Middle frontal gyrus (tissue), 1 donor: ENCODE results near the gene ZNF71.
A peak's percentile ranks its signal among the peaks of the same experiment; 100 is the strongest.

Experiments
- DNase-seq: peaks from one replicate; pipeline ENCODE4 v3.0.0-alpha.2; 2015; ENCODE audit warnings: low spot score; ENCODE audit errors: extremely low spot score

Gene ZNF71

GRCh38 chr19:56594783-56595547 lies at the start of gene ZNF71:
ZNF71 (plus strand) TSS chr19:56595302; CDS start chr19:56601559, 6,257 bp downstream.
- peak; percentile 77 for DNase-seq

DNA sequence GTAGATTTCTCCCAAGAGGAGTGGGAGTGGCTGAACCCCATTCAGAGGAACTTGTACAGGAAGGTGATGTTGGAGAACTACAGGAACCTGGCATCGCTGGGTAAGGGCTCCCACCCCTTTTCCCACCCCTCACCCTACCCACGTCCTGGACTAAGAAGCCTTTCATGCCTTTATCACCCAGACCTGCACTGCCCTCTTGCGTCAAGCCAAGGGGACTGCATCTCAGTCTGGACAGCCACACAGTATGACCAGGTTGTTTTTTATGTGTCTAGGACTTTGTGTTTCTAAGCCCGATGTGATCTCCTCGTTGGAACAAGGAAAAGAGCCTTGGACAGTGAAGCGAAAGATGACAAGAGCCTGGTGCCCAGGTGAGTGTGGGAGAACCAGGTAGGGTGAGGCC lies 47.6 kb upstream of the ZNF71 start:
- DNase-seq = no peak

DNA sequence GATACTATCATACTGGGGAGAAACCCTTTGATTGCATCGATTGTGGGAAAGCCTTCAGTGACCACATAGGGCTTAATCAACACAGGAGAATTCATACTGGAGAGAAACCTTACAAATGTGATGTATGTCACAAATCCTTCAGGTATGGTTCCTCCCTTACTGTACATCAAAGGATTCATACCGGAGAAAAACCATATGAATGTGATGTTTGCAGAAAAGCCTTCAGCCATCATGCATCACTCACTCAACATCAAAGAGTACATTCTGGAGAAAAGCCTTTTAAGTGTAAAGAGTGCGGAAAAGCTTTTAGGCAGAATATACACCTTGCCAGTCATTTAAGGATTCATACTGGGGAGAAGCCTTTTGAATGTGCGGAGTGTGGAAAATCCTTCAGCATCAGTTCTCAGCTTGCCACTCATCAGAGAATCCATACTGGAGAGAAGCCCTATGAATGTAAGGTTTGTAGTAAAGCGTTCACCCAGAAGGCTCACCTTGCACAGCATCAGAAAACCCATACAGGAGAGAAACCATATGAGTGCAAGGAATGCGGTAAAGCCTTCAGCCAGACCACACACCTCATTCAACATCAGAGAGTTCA lies 40.7 kb upstream of the ZNF71 start:
- DNase-seq = no peak

GRCh38 chr19:56562766-56563165 lies 32.3 kb upstream of the ZNF71 start:
- no peak for DNase-seq

GRCh38 chr19:56566904-56567273 lies 28.2 kb upstream of the ZNF71 start:
- DNase-seq = peak; percentile 7

DNA sequence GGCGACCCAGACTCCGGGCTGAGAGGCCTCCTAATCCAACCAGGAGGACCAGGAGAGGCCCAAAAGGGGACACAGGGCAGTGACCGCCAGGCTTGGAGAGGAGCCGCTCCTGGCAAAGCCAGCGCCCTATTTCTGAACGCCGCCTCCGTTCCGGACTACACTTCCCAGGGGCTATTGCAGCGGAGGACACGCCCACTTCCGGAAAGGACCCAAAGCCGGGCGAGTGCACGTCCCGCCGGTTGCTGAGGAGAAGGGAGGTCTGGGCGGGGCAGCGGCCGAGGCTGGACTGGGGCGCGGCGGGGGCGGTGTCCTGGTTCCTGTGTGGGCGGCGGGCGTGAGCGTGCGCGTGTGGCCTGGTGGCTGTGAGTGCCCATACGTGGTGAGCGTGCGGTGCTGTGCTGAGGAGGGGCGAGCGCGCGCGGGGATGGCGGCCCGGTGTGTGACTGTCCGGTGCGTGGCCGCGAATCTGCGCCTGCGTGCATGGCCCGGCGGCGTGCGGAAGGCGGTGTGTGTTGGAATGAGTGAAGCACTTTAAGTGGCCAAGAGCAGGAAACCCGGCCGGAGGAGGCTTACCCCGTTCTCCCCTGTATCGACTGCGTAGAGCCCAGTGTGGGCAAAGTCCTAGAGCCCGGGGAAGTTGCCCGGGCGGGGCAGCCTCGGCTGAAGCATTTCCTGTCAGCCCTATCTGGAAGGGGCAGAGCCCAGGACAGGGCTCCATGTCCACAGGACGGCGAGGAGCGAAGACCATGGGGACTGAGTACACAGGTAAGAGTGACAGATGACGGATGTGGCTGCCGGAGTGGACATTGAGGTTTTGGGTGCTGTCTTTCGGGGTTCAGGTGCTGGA lies 27.6 kb upstream of the ZNF71 start, which contains the start of gene ZNF470:
ZNF470 (plus strand) TSS at position 195 of the 847 bp plus-strand sequence. CDS start 2,844 bp downstream, outside the sequence.
- DNase-seq = peak; percentile 88

DNA sequence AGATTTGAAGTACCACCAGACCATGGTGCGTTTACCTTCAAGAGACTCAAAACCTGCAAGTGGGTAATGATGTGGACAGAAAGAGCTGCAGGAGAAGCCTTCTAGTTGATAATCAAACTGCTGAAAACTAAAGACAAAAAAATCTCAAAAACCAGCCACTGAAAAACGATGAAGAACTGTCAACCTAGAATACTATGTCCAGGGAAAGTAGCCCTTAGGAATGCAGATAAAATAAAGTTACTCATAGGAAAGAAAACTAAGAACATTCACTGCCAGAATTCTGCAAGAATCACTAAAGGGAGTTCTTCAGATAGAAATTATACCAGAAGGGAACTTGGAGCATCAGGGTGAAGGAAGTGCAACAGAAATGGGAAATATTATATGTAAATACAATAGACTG lies 22.5 kb upstream of the ZNF71 start:
- no peak for DNase-seq

GRCh38 chr19:56573914-56574313 lies 21.2 kb upstream of the ZNF71 start:
- no peak for DNase-seq

- no peak for DNase-seq
Observed at GRCh38 chr19:56577719-56578602, 17.1 kb upstream of the ZNF71 start.

DNA sequence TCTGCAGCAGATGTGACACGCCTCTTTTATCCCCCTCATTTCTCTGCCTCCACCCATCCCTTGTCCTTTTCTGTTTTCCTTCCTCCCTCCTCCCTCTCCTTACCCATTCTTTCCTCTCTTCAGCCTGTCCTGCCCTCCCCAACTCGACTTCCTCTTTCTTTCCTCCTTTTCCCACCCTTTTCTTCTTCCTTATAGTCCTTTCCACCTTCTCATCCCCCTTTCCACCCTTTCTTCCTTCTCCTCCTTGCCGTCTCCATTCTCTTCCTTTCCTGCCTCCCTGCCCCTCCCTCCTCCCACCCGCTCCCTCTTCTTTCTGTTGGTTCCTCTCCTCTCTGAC lies 688 bp upstream of the ZNF71 start:
- DNase-seq = no peak

DNA sequence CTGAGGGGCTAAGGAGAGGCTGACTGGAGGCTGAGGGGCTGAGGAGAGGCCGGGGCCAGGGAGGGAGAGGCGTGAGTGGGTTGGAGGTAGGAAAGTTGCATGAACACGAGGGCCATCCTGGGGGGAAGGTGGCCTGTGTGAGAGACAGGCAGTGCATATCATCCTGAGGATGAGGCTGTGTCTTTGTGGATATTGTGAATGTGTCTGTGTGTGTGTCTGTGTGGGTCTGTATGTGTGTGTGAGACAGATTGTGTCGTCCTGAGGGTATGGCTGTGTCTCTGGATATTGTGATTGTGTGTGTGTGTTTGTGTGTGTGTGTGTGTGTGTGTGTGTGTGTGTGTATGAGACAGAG lies 422 bp downstream of the ZNF71 start:
- DNase-seq = no peak

DNA sequence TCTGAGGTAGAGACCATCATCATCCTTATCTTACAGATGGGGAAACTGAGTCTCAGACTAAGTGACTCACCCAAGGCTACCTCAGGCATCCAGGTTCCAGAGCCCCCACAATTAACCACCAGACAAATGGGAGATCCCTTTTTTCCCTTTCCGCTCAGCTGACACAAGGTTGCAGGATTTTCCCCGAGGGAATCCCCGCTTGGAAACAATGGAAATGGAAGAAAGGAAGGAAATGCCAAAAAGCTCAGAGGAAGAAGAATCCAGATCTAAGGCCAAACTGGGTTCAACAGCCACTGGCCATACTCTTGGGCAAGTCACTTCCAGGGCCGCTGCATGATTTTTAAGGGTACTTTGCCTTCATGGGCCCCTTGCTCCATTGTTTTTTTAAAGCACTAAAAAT lies 1.6 kb downstream of the ZNF71 start:
- no peak for DNase-seq

DNA sequence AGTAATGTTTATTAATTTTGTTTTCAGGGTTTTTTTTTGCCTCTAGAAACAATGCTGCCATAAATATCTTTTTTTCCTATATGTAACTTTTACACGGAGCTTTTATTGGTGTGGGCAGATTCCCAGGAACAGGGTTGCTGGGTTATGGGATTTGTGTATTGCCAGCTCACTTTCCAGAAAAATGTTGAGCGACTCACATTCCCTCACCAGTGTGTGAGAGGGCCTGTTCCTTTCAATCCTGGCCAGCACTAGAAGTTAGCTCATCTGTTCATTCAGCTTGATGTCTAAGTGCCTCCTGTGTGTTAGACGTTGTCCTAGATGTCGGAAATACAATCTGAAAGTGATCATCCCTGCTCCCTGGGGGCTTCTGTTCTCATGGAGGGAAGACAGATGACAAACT lies 2.6 kb downstream of the ZNF71 start:
- DNase-seq = no peak

- no peak for DNase-seq
Observed at GRCh38 chr19:56601375-56601774, 6.3 kb downstream of the ZNF71 start.

GRCh38 chr19:56603829-56604228 lies 8.7 kb downstream of the ZNF71 start:
- no peak for DNase-seq

GRCh38 chr19:56608274-56608964 lies 13.3 kb downstream of the ZNF71 start:
- DNase-seq = no peak

DNA sequence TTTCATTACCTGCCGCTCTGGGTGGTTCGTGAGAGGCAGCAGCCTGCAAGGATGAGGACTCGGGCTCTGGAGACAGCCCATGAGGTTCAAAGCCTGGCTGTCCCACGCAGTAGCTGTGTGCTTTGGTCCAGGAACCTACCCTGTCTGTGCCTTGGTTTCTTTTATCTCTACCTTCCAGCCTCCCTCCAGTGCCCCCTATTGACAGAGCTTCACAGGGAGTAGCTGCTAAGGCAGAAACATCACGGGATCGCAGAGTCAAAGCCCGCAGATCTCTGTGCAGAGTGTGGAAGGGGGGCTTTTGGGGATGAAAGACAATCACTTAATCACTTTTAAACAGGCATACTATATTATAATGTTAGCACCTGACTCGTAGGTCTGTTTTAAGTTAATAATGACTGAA lies 16.2 kb downstream of the ZNF71 start:
- no peak for DNase-seq

DNA sequence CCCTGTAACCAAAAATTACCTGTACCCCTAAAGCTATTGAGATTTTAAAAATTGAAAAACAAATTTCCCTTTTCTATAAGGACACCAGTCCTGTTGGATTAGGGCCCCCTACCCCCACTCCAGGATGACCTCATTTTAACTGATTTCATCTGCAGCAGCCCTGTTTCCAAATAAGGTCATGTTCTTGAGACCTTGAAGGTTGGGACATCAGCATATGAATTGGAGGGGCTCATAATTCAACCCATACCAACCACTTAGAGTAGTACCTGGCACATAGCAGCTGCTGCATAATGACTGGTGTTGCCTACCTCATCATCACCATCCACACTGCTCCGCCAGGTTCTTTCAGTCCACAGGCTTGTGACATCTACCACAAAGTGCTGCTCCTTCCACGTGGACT lies 17.6 kb downstream of the ZNF71 start:
- DNase-seq = no peak

- no peak for DNase-seq
Observed at GRCh38 chr19:56613639-56614038, 18.5 kb downstream of the ZNF71 start.

DNA sequence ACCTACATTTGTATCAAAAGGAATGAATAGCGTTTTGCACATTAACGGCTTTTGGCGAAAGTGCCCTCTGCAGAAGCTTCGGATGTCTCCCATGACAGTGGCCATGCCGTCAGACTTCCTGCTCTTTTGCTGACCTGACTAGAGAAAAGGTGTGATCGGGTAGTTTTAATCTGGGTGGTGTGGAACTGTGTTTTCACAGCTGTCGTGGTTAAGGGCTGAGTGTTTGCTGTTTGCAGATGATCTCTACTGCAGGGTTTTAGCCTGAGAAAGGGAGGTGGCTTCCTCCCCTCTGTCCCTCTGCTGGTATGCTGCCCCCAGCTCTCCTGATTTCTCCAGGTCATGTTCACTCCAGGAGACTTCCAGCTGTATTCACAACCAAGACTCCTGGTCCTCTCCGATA lies 22.4 kb downstream of the ZNF71 start:
- no peak for DNase-seq

DNA sequence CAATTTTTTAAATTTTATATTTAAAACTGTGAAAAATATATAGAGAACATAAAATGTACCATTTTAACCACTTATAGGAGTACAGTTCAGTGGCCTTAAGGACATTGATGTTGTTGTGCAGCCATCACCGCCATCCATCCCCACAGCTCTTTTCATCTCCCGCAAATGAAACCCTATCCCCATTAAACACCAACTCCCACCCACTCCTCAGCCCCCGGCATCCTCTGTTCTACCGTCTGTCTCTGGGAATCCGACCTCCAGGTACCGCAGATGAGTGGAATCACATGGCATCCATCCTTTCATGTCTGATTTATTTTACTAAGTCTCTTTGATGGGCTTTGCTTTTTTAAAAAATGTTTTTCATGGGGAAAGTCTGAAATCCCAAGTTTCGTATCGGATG lies 24.0 kb downstream of the ZNF71 start:
- no peak for DNase-seq
